ENCODE measurements around the gene PRKAR1B. TPM values are rescaled to one million over a fixed set of nuclear protein-coding genes. Genes with fewer than 3 reads are reported as not detected.

The PRKAR1B gene
- polyA plus RNA-seq, 1 of the 3 experiments (the other 2 are of a cell fraction) = 63.7 TPM

- WGBS (ENCODE audit: low lambda C conversion rate) = 94% methylated on average over 37 of the region's 43 CpGs
- CTCF ChIA-PET = no interaction called here
Measured at GRCh38 chr7:582081-582835, 144.8 kb downstream of the PRKAR1B start.

GRCh38 chr7:578386-578785 is 148.7 kb downstream of the PRKAR1B start:
- Histone ChIP-seq H3K4me2 (no peak overlapping the region), H3F3A (replicated peaks; ENCODE audit: insufficient read depth) (no peaks in the 10 kb centered on the region), H3K4me3 (ENCODE audit: low read depth in 2 of 2, low read length in 1 of 2) (no peak overlapping the region), H3K27me3 (ENCODE audit: insufficient read depth) (no peaks in the 10 kb centered on the region), H3K27ac (ENCODE audit: low read depth in 2 of 2, low read length in 1 of 2) (no peak overlapping the region), H3K4me1 (ENCODE audit: control insufficient read depth in 1 of 2, insufficient read depth in 2 of 2, low read depth in 1 of 2, low read length in 1 of 2) (no peaks in the 10 kb centered on the region), H3K9me2 (no peaks in the 10 kb centered on the region), H4K20me1 (ENCODE audit: insufficient read depth) (no peaks in the 10 kb centered on the region), H3K79me2 (ENCODE audit: insufficient read depth) (no peaks in the 10 kb centered on the region), H3K9me3 (no peaks in the 10 kb centered on the region), H2AFZ (ENCODE audit: low read depth) (no peak overlapping the region), H3K9ac (no peak overlapping the region), H3K36me3 (replicated peaks in 1 of 2; ENCODE audit: control insufficient read depth in 1 of 2, insufficient read depth in 2 of 2, low read length in 1 of 2) (peaks cover 0 to 21% of the 10 kb centered on the region in 2 experiments)
- ChIA-PET CTCF (no interaction called here), POLR2A (no interaction called here)
- TF ChIP-seq, protein P1, sequence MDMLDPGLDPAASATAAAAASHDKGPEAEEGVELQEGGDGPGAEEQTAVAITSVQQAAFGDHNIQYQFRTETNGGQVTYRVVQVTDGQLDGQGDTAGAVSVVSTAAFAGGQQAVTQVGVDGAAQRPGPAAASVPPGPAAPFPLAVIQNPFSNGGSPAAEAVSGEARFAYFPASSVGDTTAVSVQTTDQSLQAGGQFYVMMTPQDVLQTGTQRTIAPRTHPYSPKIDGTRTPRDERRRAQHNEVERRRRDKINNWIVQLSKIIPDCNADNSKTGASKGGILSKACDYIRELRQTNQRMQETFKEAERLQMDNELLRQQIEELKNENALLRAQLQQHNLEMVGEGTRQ (IDR thresholded peaks at IDR 0.05; ENCODE audit: borderline replicate concordance, low read depth, low read length) = no peak
- TF ChIP-seq CTCF (IDR thresholded peaks at IDR 0.05) = no peak
- TF ChIP-seq EZH2phosphoT487 (IDR thresholded peaks at IDR 0.05; ENCODE audit: borderline replicate concordance, low read depth) = no peak
- no peak for TF ChIP-seq GABPA (IDR thresholded peaks at IDR 0.05; ENCODE audit: low read depth)
- TF ChIP-seq TAF1 (IDR thresholded peaks at IDR 0.05; ENCODE audit: borderline replicate concordance, low read depth, low read length) = no peak
- TF ChIP-seq MXI1 (IDR thresholded peaks at IDR 0.05; ENCODE audit: low read depth, low read length) = no peak
- no peak for TF ChIP-seq SMC3 (IDR thresholded peaks at IDR 0.05; ENCODE audit: low read depth, low read length)
- 92% methylated on average over 16 of the region's 16 CpGs for WGBS (ENCODE audit: low lambda C conversion rate)
- DNase-seq = no peak

More at GRCh38 chr7:582081-582835, 144.8 kb downstream of the PRKAR1B start:
- no peaks in the 10 kb centered on the region for H3K27me3 ChIP-seq (ENCODE audit: insufficient read depth)
- TF ChIP-seq ZBTB33 (IDR thresholded peaks at IDR 0.05; ENCODE audit: borderline replicate concordance, low read depth) (no peak), FOSL2 (IDR thresholded peaks at IDR 0.05; ENCODE audit: borderline replicate concordance, low read depth) (no peak), YY1 (IDR thresholded peaks at IDR 0.05; ENCODE audit: low read depth) (no peak), GABPA (IDR thresholded peaks at IDR 0.05; ENCODE audit: low read depth) (no peak), RAD21 (IDR thresholded peaks at IDR 0.05; ENCODE audit: low read length) (no peak), ELF1 (IDR thresholded peaks at IDR 0.05) (no peak), EZH2phosphoT487 (IDR thresholded peaks at IDR 0.05; ENCODE audit: borderline replicate concordance, low read depth) (no peak), JUND (IDR thresholded peaks at IDR 0.05) (no peak), USF1 (IDR thresholded peaks at IDR 0.05; ENCODE audit: borderline replicate concordance, low read depth) (no peak)
- no peaks in the 10 kb centered on the region for H3K9me2 ChIP-seq
- H3K9ac ChIP-seq = no peak overlapping the region
- H3F3A ChIP-seq (replicated peaks; ENCODE audit: insufficient read depth) = no peaks in the 10 kb centered on the region
- H2AFZ ChIP-seq (ENCODE audit: low read depth) = no peak overlapping the region
- H3K36me3 ChIP-seq (replicated peaks in 1 of 2; ENCODE audit: control insufficient read depth in 1 of 2, insufficient read depth in 2 of 2, low read length in 1 of 2) = peaks cover 0 to 21% of the 10 kb centered on the region in 2 experiments
- no peaks in the 10 kb centered on the region for H3K4me1 ChIP-seq (ENCODE audit: control insufficient read depth in 1 of 2, insufficient read depth in 2 of 2, low read depth in 1 of 2, low read length in 1 of 2)
- no peak for DNase-seq
- no peak overlapping the region for H3K4me3 ChIP-seq (ENCODE audit: low read depth in 2 of 2, low read length in 1 of 2)
- POLR2A ChIA-PET = no interaction called here
- H3K9me3 ChIP-seq = no peaks in the 10 kb centered on the region
- H3K27ac ChIP-seq (ENCODE audit: low read depth in 2 of 2, low read length in 1 of 2) = no peak overlapping the region
- no peak overlapping the region for H3K4me2 ChIP-seq
- H4K20me1 ChIP-seq (ENCODE audit: insufficient read depth) = no peaks in the 10 kb centered on the region
- no peaks in the 10 kb centered on the region for H3K79me2 ChIP-seq (ENCODE audit: insufficient read depth)
